HL-60 (cell line): ENCODE data around the gene AKT1S1.

Experiments used
- DNase-seq, 2 experiments: peaks; one replicate each; pipeline ENCODE4 v3.0.0-alpha.2; 2010 to 2020; ENCODE audit warnings: low read depth in 1 of 2, low spot score in 1 of 2
- H3K27ac ChIP-seq: fragments of 250-450 bp; sonication (Bioruptor Pico); replicated peaks from 2 replicates; pipeline ENCODE4 v1.5.1; 2020; ENCODE audit warnings: mild to moderate bottlenecking, moderate library complexity
- H3K27me3 ChIP-seq: fragments of 250-450 bp; sonication (Bioruptor Pico); 2 replicates; pipeline ENCODE4 v1.5.1; 2021; ENCODE audit warnings: mild to moderate bottlenecking, moderate library complexity; ENCODE audit not compliant: insufficient read depth, poor library complexity, severe bottlenecking
- H3K4me3 ChIP-seq: replicated peaks from 2 replicates; pipeline ENCODE4 v1.5.1; 2011; ENCODE audit warnings: mild to moderate bottlenecking, control low read depth, low read length; ENCODE audit not compliant: insufficient read depth
- GABPA ChIP-seq: IDR thresholded peaks from 2 replicates; pipeline ENCODE4 v1.6.1; 2012; ENCODE audit warnings: low read depth
- POLR2AphosphoS5 ChIP-seq: IDR thresholded peaks from 2 replicates; pipeline ENCODE4 v1.6.1; 2012; ENCODE audit warnings: low read depth
- SPI1 ChIP-seq: IDR thresholded peaks from 2 replicates; pipeline ENCODE4 v1.6.1; 2012; ENCODE audit warnings: low read depth, mild to moderate bottlenecking, borderline replicate concordance
- TF ChIP-seq, protein P1 (sequence below): IDR thresholded peaks from one replicate; pipeline ENCODE4 v1.5.1; 2011; ENCODE audit warnings: low read length, control low read depth, inconsistent platforms; ENCODE audit not compliant: insufficient read depth
- TF ChIP-seq, protein P2 (sequence below): IDR thresholded peaks from 2 replicates; pipeline ENCODE4 v1.6.1; 2012; ENCODE audit warnings: low read depth; ENCODE audit not compliant: insufficient replicate concordance

AKT1S1 gene

DNA sequence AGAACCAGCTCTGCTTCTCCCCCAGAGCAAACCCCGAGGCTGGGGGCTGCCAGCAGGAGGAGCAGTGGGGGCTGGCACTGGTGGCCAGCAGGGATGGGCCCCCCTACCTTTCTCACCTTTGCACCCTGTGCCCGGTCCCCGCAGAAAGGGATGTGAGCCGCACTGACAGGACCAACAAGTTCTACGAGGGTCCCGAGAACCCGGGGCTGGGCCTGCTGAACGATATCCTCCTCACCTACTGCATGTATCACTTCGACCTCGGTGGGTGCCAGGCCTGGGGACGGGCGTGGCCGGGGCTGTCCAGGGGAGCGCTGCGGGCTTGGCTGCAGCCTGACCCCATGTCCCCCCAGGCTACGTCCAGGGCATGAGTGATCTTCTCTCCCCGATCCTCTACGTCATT, 7.0 kb upstream of the AKT1S1 start:
- Histone ChIP-seq H3K4me3 (no peak overlapping the region), H3K27ac (no peak overlapping the region), H3K27me3 (no peaks in the 10 kb centered on the region)
- no peak for DNase-seq
- no peak for TF ChIP-seq GABPA
- TF ChIP-seq POLR2AphosphoS5, result no peak
- TF ChIP-seq, protein P1, sequence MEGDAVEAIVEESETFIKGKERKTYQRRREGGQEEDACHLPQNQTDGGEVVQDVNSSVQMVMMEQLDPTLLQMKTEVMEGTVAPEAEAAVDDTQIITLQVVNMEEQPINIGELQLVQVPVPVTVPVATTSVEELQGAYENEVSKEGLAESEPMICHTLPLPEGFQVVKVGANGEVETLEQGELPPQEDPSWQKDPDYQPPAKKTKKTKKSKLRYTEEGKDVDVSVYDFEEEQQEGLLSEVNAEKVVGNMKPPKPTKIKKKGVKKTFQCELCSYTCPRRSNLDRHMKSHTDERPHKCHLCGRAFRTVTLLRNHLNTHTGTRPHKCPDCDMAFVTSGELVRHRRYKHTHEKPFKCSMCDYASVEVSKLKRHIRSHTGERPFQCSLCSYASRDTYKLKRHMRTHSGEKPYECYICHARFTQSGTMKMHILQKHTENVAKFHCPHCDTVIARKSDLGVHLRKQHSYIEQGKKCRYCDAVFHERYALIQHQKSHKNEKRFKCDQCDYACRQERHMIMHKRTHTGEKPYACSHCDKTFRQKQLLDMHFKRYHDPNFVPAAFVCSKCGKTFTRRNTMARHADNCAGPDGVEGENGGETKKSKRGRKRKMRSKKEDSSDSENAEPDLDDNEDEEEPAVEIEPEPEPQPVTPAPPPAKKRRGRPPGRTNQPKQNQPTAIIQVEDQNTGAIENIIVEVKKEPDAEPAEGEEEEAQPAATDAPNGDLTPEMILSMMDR, result no peak
- TF ChIP-seq, protein P2, sequence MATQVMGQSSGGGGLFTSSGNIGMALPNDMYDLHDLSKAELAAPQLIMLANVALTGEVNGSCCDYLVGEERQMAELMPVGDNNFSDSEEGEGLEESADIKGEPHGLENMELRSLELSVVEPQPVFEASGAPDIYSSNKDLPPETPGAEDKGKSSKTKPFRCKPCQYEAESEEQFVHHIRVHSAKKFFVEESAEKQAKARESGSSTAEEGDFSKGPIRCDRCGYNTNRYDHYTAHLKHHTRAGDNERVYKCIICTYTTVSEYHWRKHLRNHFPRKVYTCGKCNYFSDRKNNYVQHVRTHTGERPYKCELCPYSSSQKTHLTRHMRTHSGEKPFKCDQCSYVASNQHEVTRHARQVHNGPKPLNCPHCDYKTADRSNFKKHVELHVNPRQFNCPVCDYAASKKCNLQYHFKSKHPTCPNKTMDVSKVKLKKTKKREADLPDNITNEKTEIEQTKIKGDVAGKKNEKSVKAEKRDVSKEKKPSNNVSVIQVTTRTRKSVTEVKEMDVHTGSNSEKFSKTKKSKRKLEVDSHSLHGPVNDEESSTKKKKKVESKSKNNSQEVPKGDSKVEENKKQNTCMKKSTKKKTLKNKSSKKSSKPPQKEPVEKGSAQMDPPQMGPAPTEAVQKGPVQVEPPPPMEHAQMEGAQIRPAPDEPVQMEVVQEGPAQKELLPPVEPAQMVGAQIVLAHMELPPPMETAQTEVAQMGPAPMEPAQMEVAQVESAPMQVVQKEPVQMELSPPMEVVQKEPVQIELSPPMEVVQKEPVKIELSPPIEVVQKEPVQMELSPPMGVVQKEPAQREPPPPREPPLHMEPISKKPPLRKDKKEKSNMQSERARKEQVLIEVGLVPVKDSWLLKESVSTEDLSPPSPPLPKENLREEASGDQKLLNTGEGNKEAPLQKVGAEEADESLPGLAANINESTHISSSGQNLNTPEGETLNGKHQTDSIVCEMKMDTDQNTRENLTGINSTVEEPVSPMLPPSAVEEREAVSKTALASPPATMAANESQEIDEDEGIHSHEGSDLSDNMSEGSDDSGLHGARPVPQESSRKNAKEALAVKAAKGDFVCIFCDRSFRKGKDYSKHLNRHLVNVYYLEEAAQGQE, result no peak
- TF ChIP-seq SPI1, result no peak

DNA sequence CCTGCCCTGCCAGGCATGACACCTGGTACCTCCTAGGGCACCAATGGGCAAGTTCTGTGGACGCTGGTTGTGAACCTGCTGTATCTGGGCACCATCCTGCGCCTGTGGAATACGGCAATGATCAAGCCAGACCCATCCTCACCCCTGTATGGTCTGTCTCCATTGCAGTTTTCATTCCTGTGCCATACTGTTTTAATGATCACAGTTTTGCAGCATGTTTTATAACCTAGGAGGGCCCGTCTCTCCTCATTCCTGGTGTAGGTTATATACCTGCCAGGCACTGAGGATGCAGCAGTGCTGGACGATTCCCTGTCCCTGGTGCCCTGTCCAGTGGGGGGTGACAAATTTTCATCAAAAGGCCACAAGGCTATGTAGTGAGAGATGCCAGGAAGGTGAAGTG, 5.9 kb upstream of the AKT1S1 start:
- Histone ChIP-seq H3K27me3 (no peaks in the 10 kb centered on the region), H3K4me3 (no peak overlapping the region), H3K27ac (no peak overlapping the region)
- TF ChIP-seq, protein P1, result no peak
- no peak for TF ChIP-seq POLR2AphosphoS5
- TF ChIP-seq, protein P2, result no peak
- no peak for TF ChIP-seq GABPA
- TF ChIP-seq SPI1, result no peak
- no peak for DNase-seq

DNA sequence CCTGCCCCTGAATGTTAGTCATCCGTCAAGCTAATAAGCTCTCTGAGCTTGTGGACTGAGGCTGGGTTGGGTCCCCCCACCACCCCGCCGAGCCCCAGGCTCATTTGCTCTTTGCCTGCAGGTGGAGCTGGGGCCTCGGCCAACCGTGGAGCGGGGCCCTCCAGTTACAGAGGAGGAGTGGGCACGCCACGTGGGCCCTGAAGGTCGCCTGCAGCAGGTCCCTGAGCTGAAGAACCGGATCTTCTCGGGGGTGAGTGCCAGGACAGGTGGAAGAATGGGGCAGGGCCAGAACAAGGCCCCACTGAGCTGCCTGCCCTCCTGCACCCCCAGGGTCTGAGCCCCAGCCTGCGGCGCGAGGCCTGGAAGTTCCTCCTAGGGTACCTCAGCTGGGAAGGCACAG, 5.5 kb upstream of the AKT1S1 start:
- DNase-seq, result no peak
- no peak overlapping the region for H3K27ac ChIP-seq
- TF ChIP-seq, protein P2, result no peak
- TF ChIP-seq GABPA (no peak), POLR2AphosphoS5 (no peak), SPI1 (no peak)
- TF ChIP-seq, protein P1, result no peak

More for the DNA sequence above, 5.5 kb upstream of the AKT1S1 start:
- H3K4me3 ChIP-seq, result no peak overlapping the region
- H3K27me3 ChIP-seq, result no peaks in the 10 kb centered on the region
